GM10847 (cell line): ENCODE measurements around the gene POGLUT2.

ENCODE experiments used
- POLR2A ChIP-seq: IDR thresholded peaks from 2 replicates; pipeline ENCODE4 v1.6.1; 2011; ENCODE audit not compliant: insufficient read length; ENCODE audit errors: extremely low read depth

POGLUT2 gene

DNA sequence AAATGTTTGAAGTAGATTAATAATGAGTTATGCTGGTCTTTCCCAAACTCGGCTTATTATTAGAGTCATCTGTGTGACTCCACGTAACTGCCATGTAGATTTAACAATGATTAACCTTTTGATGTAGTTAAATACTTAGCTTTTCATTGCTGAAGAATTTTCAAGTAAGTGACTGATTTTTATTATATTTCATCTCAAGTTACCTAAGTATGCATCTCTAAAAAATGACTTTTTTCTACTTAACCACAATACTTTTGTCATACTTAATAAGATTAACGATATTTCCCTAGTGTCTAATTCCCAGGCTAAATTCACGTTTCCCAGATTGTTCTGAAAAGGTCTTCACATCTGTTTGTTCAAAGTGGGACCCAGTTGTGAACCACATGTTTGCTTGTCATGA lies 17.9 kb upstream of the POGLUT2 start:
- no peak for TF ChIP-seq POLR2A

DNA sequence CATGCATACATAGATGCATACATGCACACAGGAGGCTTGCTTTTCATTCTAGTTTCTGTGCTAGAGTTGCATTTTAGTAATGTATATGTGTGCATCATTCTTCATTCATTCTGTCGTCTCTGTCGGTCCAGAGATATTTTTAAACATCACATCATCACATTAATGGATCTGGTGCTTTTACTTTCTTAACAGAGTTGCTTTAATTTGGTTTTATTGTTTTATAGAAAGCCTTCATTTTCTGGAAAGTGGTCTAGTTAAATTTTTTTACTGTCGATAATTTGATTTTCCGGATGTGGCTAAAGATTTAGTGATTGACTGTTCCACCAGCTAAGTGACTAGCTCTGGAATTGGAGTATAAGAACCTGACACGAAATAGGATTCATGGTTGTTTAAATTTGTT lies 17.0 kb upstream of the POGLUT2 start:
- TF ChIP-seq POLR2A = no peak

DNA sequence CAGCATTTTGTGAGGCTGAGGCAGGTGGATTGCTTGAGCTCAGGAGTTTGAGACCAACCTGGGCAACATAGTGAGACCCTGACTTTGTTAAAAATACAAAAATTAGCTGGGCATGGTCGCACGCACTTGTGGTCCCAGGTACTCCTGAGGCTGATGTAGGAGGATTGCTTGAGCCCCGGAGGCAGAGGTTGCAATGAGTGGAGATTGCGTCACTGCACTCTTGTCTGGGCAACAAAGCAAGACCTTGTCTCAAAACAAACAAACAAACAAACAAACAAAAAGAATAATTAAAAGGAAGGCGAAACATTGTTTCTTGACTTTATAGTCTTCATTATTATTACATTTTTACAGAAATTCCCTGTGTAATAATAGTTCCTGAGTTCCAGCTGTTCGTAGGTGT lies 16.0 kb upstream of the POGLUT2 start:
- TF ChIP-seq POLR2A = no peak

DNA sequence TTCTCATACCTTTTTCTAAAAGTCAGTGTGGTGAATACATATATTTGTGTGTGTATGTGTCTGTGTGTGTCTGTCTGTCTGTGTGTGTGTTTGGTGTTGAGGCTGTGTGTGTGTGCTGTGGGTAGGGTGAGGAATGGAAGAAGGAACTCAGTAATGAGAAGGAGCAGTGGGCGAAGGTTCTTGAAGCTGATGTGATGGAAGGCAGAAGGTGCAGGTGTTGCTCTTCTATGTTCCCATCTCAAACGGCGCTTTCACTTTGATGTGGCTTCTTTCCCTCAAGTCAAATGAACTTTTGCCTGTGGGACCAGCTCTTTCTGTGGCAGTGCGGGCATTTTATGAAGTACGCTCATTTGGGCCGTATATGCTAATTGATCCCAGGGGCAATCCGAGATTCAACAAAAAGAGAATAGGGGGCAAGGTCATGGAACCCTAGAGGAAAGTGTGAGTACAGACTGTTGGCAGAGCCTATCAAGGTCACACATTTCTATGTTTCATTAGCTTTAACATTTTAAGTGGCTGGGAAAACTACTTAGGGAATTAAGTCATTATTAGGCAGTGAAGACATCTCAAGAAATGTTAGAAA lies 15.3 kb upstream of the POGLUT2 start:
- no peak for TF ChIP-seq POLR2A

DNA sequence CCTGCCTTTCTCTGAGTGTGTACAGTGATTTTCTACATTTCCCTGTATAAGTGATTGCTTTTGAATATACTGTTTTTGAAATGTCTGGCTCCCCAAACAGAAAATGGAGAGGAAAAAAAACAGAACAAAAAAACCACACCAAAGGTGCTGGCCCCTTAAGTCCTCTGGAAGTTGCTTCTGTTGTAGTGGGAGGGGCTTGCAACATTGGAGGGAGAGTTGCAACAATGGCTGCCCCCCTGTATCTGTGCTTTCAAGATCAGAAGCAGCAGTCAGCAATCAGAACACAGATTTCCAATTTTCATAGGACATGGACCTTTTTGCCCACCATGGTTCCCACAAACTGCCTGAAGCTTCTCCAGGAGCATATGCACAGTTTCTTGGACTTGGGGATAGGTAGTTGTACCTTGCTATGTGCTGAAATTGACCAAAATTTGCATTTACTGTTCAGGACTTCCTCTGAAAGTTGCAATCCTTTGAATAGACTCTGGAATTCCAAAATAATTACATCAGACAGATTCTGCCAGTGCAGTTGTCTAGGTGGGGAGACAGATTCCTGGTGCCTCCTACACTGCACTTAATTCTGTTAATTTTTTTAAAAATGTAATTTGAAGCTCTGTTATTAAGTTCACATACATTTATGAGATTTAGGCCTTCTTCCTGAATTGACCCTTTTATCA lies 14.0 kb upstream of the POGLUT2 start:
- TF ChIP-seq POLR2A = no peak

GRCh38 chr13:102807699-102808098 lies 8.9 kb upstream of the POGLUT2 start:
- no peak for TF ChIP-seq POLR2A

DNA sequence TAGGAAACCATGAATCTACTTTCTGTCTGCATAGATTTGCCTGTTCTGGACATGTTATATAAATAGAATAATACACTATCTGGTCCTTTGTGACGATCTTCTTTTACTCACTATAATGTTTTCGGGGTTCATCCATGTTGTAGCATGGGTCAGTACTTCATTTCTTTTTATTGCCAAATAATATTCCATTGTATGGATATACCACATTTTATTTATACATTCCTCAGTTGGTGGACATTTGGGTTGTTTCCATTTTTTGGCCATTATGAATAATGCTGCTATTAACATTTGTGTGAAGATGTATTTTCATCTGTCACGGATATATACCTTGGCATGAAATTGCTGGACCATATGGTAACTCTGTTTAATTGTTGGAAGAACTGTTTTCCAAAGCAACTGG lies 6.9 kb upstream of the POGLUT2 start:
- TF ChIP-seq POLR2A = no peak

DNA sequence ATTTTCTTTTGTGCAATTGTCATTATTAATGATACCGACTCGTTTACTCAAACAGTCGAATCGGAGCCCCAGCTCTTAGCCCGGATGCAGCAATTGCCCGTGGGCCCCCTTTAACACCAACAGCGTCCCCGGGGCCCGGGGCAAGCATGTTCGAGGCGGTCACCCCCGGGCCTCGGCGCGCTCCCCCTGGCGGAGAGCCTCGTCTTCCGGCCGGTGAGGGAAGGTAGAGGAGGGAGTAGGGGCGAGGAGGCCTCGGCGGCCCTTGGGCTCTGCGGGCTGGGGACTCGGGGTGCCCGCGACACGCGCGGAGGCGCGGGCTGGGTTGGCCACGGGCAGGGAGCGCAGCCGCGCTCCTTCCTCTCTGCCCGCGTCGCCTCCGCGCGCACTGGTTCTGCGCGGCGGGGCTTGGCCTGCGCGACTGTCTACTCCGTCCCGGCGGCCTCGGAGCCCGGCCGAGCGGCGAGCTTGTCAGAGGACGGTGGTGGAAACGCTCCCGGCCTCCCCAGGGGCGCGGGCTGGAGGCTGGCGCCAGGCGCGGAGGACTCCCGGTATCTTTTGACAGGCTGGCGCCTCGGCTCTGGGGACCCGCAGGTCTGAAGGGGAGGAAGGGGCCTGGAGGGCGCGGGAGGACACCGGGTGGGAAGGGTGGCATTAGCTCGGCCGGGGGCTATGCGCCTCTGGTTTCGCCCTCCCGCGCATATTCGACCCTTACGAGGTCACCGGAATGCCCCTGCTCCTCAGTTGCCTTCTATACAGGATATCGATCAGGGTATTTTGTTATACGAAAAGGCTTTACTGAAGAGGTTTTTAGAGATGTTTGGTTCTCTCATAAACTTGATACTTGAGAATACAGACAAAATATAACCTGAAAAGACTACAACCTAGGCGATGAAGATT lies 1.6 kb upstream of the POGLUT2 start:
- no peak for TF ChIP-seq POLR2A

DNA sequence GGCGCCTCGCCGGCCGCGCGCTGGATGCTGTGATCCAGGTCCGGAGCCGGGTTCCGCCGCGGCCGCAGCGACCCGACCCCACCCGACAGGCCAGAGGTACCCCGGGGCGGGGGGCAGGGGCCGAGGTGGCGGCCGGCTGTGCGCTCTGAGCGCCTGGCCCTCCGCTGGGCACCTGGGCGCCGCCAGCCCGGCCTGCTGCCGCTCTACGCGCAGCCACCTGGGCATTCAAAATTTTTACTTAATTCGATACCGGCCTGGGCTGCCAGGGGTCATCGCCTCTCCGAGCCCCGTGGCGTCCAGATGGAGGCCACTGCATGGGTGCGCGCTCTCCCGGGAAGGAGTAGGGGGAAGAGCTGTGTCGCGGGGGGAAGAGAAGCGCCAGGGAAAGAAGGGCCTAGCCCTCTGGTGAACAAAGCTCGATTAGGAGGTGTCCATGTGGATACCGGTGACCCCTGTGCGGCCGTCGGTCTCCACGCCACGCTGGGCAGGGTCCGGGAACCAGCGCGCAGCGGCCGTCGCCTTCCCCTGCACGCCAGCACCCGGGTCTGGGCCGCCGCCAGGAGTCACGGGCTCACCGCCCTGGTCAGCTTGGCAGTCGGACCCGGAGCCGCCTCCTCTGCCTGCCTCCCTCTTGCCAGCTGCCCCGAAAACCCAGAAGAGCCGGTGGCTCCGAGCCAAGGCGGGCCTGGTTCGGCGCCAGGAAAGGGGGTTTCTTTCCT lies 809 bp upstream of the POGLUT2 start:
- TF ChIP-seq POLR2A = no peak

DNA sequence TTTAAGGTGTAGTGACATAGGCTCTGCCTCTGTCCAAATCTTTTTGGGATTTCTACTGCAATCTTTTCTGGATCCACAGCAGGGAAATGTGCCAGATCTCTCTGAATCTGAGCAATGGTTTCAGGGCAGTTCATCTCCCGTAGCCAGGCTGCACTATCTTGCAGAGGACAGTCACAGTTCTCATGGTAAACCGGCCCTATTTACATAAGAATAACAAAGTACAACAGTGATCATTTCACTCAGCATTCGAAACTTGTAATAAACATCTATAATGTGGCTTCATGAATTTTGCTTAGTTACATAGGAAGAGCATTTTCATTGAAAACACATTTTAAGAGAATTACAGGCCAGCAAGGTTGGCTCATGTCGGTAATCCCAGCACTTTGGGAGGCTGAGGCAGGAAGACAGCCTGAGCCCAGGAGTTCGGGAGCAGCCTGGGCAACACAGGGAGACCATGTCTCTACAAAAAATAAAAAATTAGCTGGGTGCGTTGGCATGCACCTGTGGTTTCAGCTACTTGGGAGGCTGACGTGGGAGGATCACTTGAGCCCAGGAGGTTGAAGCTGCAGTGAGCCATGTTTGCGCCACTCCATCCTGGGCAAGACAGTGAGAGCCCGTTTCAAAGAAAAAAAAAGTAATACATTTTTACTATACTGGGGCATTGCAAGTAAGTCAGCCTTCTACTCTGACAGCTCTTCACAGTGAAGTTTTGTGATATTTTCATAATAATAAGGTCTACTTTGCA lies 5.0 kb downstream of the POGLUT2 start:
- TF ChIP-seq POLR2A = no peak

DNA sequence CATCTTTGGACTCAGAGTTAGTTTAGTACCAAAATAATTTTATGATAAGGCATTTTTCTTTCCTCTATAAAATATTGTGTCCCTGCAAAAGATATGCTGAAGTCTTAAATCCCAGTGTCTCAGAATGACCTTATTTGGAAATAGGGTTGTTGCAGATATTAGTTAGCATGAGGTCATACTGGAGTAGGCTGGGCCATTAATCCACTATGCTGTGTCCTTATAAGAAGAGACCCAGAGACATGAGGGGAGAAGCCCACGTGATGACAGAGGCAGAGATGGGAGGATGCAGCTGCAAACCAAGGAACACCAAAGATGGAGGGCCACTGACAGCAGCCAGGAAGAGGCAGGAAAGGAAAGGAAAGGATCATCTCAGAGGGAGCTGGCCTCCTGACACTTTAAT lies 6.4 kb downstream of the POGLUT2 start:
- no peak for TF ChIP-seq POLR2A

DNA sequence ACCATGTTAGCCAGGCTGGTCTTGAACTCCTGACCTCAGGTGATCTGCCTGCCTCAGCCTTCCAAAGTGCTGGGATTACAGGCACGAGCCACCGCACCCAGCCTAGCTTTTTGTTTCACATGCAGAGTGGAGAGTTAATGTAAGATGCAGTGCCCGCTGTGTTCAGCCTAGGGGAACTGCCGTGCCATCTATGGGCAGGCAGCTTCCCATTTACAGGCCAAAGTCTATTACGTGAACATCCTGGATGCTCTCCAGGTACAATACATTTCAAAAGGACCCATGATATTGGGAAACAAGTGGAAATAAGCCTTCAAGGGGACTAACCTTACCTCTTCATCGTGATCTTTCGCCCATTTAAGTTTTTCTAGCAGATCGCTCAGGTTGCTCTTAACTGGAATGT lies 10.1 kb downstream of the POGLUT2 start:
- TF ChIP-seq POLR2A = no peak

- no peak for TF ChIP-seq POLR2A
Observed at GRCh38 chr13:102784483-102784882, 14.3 kb downstream of the POGLUT2 start.

GRCh38 chr13:102781591-102781990 lies 17.2 kb downstream of the POGLUT2 start:
- TF ChIP-seq POLR2A = no peak
